Measurements from ENCODE around the gene TMEM82. TPM values are rescaled to one million over a fixed set of nuclear protein-coding genes. Genes with fewer than 3 reads are reported as not detected.

Gene TMEM82
- total RNA-seq, 1 donor from 2014 or later = not detected

DNA sequence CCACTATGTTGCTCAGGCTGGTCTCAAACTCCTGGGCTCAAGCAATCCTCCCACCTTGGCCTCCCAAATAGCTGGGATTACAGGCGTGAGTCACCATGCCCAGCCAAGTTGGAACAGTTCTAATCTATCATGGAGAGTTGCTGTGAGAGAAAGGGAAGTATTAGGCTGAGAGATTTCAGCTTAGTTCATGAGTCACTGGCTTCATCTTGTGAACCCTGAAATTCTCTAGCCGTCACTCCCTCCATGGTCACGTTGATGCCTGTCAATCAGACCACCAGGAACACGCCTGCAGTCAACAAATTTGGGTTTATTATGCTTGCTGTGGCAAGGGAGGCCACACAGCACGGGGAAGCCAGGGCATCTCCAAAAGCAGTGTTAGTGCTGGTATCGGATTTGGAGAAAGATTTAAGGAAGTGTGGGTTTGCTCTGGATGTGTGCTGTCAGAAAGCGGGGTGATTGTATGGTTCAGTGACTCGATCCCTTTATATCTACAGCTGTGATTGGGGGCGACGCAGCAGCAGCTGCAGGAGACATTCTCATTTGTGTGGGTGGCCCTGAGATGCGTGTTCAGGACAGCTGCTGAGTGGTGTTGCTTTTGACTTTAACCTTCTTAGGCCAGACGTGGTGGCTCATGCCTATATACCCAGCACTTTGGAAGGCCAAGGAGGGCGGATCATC lies 46.5 kb downstream of the TMEM82 start:
- TF ChIP-seq, protein P1, sequence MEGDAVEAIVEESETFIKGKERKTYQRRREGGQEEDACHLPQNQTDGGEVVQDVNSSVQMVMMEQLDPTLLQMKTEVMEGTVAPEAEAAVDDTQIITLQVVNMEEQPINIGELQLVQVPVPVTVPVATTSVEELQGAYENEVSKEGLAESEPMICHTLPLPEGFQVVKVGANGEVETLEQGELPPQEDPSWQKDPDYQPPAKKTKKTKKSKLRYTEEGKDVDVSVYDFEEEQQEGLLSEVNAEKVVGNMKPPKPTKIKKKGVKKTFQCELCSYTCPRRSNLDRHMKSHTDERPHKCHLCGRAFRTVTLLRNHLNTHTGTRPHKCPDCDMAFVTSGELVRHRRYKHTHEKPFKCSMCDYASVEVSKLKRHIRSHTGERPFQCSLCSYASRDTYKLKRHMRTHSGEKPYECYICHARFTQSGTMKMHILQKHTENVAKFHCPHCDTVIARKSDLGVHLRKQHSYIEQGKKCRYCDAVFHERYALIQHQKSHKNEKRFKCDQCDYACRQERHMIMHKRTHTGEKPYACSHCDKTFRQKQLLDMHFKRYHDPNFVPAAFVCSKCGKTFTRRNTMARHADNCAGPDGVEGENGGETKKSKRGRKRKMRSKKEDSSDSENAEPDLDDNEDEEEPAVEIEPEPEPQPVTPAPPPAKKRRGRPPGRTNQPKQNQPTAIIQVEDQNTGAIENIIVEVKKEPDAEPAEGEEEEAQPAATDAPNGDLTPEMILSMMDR (IDR thresholded peaks at IDR 0.05) = no peak
- Histone ChIP-seq H3K36me3 (peaks cover 17 to 21% of the 10 kb centered on the region in 2 donors), H3K27ac (peak overlapping the region; percentile 62 to 80), H3K4me3 (no peak overlapping the region), H3K4me1 (peaks cover 0 to 41% of the 10 kb centered on the region in 2 donors), H3K27me3 (no peaks in the 10 kb centered on the region), H3K9me3 (no peaks in the 10 kb centered on the region)
- intact Hi-C loops (cut with DNase I) = loop anchor here (5.0 kb wide), 1 partner anchor 159 kb away; no protein-coding TSS in a partner anchor
- peak in 1 of 2 donors; percentile 75 for DNase-seq (ENCODE audit: low spot score in 2 of 2)

DNA sequence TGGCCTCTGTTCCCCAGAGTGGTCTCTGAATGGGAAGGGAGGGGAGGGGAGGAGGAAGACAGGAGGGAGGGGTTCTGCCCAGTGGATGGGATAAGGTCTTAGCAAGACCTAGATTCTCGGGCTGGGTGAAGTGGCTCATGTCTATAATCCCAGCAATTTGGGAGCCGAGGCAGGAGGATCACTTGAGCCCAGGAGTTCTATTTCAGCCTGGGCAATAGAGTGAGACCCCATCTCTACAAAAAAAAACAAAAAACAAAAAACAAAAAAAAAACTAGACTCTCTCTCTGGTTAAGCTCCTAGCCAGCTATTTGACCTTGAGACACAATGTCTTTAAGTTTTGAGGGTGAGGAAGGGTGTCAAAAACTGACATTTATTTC lies 53.8 kb downstream of the TMEM82 start:
- no peak for DNase-seq (ENCODE audit: low spot score in 2 of 2)
- intact Hi-C loops (cut with DNase I) = loop anchor here (5.0 kb wide), 4 partner anchors 51 to 351 kb away; partner anchors contain the start of genes HSPB7 and SPEN

More for the DNA sequence above, 53.8 kb downstream of the TMEM82 start:
- no peaks in the 10 kb centered on the region for H3K36me3 ChIP-seq
- no peaks in the 10 kb centered on the region for H3K9me3 ChIP-seq
- peaks cover 16 to 72% of the 10 kb centered on the region in 2 donors for H3K4me1 ChIP-seq
- no peak overlapping the region for H3K4me3 ChIP-seq
- no peaks in the 10 kb centered on the region for H3K27me3 ChIP-seq
- TF ChIP-seq, protein P1 (IDR thresholded peaks at IDR 0.05) = no peak
- peak overlapping the region; percentile 84 to 90 for H3K27ac ChIP-seq

Other genes starting within 250 kb of the TMEM82 start
- gene CASP9, start 218.3 kb upstream of the TMEM82 start, total RNA-seq = 15.5 TPM
- gene DNAJC16, start 215.7 kb upstream of the TMEM82 start, total RNA-seq = 11.4 TPM
- 1.1 TPM for gene AGMAT, start 157.4 kb upstream of the TMEM82 start, total RNA-seq
- gene DDI2, start 125.0 kb upstream of the TMEM82 start, total RNA-seq = 13.0 TPM
- 129 TPM for gene PLEKHM2, start 58.2 kb upstream of the TMEM82 start, total RNA-seq
- gene SLC25A34, start 6.2 kb upstream of the TMEM82 start, total RNA-seq = 5.7 TPM
- gene FBLIM1, start 16.3 kb downstream of the TMEM82 start, total RNA-seq = 641 TPM
- not detected for gene UQCRHL, start 65.2 kb downstream of the TMEM82 start, total RNA-seq
- 53.9 TPM for gene SPEN, start 105.2 kb downstream of the TMEM82 start, total RNA-seq
- 155 TPM for gene ZBTB17, start 233.6 kb downstream of the TMEM82 start, total RNA-seq

Data from ascending aorta (tissue), 2 donors.